Liver (tissue), 9 donors: ENCODE results near the gene FAM110A. TPM values are rescaled to one million over a fixed set of nuclear protein-coding genes. Genes with fewer than 3 reads are reported as not detected.

Experiments
- DNase-seq: peaks from one replicate; pipeline ENCODE4 v3.0.0-alpha.2; 2017; ENCODE audit warnings: low spot score
- H3K27ac ChIP-seq, 2 donors: one replicate each; pipeline ENCODE4 v1.7.0; 2013; ENCODE audit warnings: inconsistent platforms in 2 of 2, low read length in 2 of 2, control low read depth in 1 of 2, low read depth in 1 of 2, mild to moderate bottlenecking in 1 of 2
- H3K27me3 ChIP-seq, 4 donors: one replicate each; pipeline versions ENCODE4 v1.6.1 to v1.7.0; 2013; ENCODE audit warnings: low read length in 3 of 4, inconsistent platforms in 1 of 4, mild to moderate bottlenecking in 1 of 4, moderate library complexity in 1 of 4; ENCODE audit not compliant: control insufficient read depth in 4 of 4, insufficient read depth in 4 of 4
- H3K36me3 ChIP-seq, 4 donors: one replicate each; pipeline versions ENCODE4 v1.6.1 to v1.7.0; 2013; ENCODE audit warnings: low read length in 3 of 4, mild to moderate bottlenecking in 3 of 4, low read depth in 1 of 4, moderate library complexity in 1 of 4; ENCODE audit not compliant: control insufficient read depth in 4 of 4, insufficient read depth in 3 of 4
- H3K4me1 ChIP-seq, 4 donors: one replicate each; pipeline versions ENCODE4 v1.6.1 to v1.7.0; 2013; ENCODE audit warnings: low read length in 3 of 4, mild to moderate bottlenecking in 3 of 4, moderate library complexity in 1 of 4; ENCODE audit not compliant: control insufficient read depth in 4 of 4, insufficient read depth in 4 of 4
- H3K4me3 ChIP-seq, 3 donors: one replicate each; pipeline versions ENCODE4 v1.6.1 to v1.7.0; 2013; ENCODE audit warnings: low read length in 3 of 3, control low read depth in 1 of 3, low read depth in 1 of 3, mild to moderate bottlenecking in 1 of 3
- H3K9ac ChIP-seq, 2 donors: one replicate each; pipeline ENCODE4 v1.7.0; 2013; ENCODE audit warnings: low read length in 2 of 2, mild to moderate bottlenecking in 2 of 2, moderate library complexity in 2 of 2, control low read depth in 1 of 2, low read depth in 1 of 2
- H3K9me3 ChIP-seq, 4 donors: one replicate each; pipeline versions ENCODE4 v1.6.1 to v1.7.0; 2013; ENCODE audit warnings: low read length in 3 of 4; ENCODE audit not compliant: control insufficient read depth in 4 of 4
- EGR1 ChIP-seq, 2 donors: IDR thresholded peaks; 2 replicates each; pipeline ENCODE4 v1.6.1; 2016 to 2018; ENCODE audit warnings: antibody characterized with exemption in 2 of 2, low read depth in 2 of 2
- FOXA2 ChIP-seq: IDR thresholded peaks from 2 replicates; pipeline ENCODE4 v1.6.1; 2016; ENCODE audit warnings: antibody characterized with exemption
- GABPA ChIP-seq, 2 donors: IDR thresholded peaks in 1 of 2; conservative IDR thresholded peaks in 1 of 2; 2 replicates each; pipeline ENCODE4 v1.6.1; 2016; ENCODE audit warnings: antibody characterized with exemption in 2 of 2, mild to moderate bottlenecking in 1 of 2, moderate library complexity in 1 of 2
- HNF4A ChIP-seq, 2 donors: conservative IDR thresholded peaks; 2 replicates each; pipeline ENCODE4 v1.6.1; 2016; ENCODE audit warnings: antibody characterized with exemption in 2 of 2, mild to moderate bottlenecking in 2 of 2
- JUND ChIP-seq, 2 donors: IDR thresholded peaks; 2 replicates each; pipeline ENCODE4 v1.6.1; 2016; ENCODE audit warnings: antibody characterized with exemption in 2 of 2
- NR2F2 ChIP-seq: IDR thresholded peaks from 2 replicates; pipeline ENCODE4 v1.6.1; 2016; ENCODE audit warnings: antibody characterized with exemption
- RXRA ChIP-seq, 2 donors: IDR thresholded peaks; 2 replicates each; pipeline ENCODE4 v1.6.1; 2017 to 2018; ENCODE audit warnings: antibody characterized with exemption in 2 of 2, mild to moderate bottlenecking in 1 of 2
- SP1 ChIP-seq: IDR thresholded peaks from 2 replicates; pipeline ENCODE4 v1.6.1; 2018; ENCODE audit warnings: antibody characterized with exemption, mild to moderate bottlenecking
- TAF1 ChIP-seq: conservative IDR thresholded peaks from 2 replicates; pipeline ENCODE4 v1.6.1; 2016; ENCODE audit warnings: antibody characterized with exemption, mild to moderate bottlenecking
- WGBS: extraction: QIAGEN DNeasy Blood & Tissue Kit; methylation state at CpG from one replicate; pipeline ENCODE4 v1.1.7; 2013; 5-methylcytosine and 5-hydroxymethylcytosine counted together
- polyA plus RNA-seq, 2 donors: library from polyadenylated mRNA; stranded (reverse) in 1 of 2; unstranded in 1 of 2; fragments of 200-250 nt in 1 of 2; fragments of >200 nt in 1 of 2; fragmentation: Nextera tagmentation in 1 of 2; extraction: Ambion mirVana in 1 of 2; gene quantifications; one replicate each; pipeline versions ENCODE4 v1.2.1 to v1.2.3, GENCODE V29; 2013 to 2015
- total RNA-seq, 2 donors: library from RNA; depleted of rRNA; stranded (reverse); fragments of >200 nt; gene quantifications; one replicate each; pipeline ENCODE4 v1.2.3, GENCODE V29; 2014
- TF ChIP-seq, protein P1 (sequence below): fragments of 150-350 bp; IDR thresholded peaks from 2 replicates; pipeline ENCODE4 v1.5.1; 2017; ENCODE audit warnings: improper control_type of control experiment, low read depth, low read length; ENCODE audit not compliant: missing input control
- TF ChIP-seq, protein P2 (sequence below): IDR thresholded peaks from 2 replicates; pipeline ENCODE4 v1.6.1; 2016; ENCODE audit warnings: antibody characterized with exemption
- TF ChIP-seq, protein P3 (sequence below): IDR thresholded peaks from 2 replicates; pipeline ENCODE4 v1.6.1; 2016; ENCODE audit warnings: antibody characterized with exemption
- TF ChIP-seq, protein P4 (sequence below): IDR thresholded peaks from 2 replicates; pipeline ENCODE4 v1.6.1; 2016; ENCODE audit warnings: antibody characterized with exemption, mild to moderate bottlenecking
- donor health status: healthy.
- donor health status: healthy.
- donor health status: healthy.
- donor health status: healthy.
- donor health status: healthy.

Gene FAM110A
- total and polyA plus RNA-seq, 4 donors: 1.2 to 6.7 (median 2.0) TPM

DNA sequence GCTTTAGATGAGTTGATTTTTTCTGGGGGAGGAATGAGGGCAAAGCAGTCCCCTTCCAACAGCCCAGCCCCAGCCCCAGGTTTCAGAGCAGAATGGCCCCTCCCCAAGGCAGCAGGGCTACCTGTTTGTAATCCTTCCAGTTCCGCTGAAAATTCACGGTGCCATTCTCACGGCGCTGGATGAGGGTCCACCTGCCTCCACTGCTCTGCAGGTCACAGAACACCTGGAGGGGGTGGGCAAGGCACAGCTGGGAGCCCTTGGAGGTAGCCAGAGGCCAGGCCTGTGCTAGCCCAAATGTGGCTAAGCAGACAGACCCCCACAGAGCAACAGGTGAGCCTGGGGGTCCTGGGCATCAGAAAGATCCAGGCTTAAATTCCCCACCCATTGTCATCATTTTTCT lies 46.1 kb downstream of the FAM110A start (continued):
- TF ChIP-seq, protein P1, sequence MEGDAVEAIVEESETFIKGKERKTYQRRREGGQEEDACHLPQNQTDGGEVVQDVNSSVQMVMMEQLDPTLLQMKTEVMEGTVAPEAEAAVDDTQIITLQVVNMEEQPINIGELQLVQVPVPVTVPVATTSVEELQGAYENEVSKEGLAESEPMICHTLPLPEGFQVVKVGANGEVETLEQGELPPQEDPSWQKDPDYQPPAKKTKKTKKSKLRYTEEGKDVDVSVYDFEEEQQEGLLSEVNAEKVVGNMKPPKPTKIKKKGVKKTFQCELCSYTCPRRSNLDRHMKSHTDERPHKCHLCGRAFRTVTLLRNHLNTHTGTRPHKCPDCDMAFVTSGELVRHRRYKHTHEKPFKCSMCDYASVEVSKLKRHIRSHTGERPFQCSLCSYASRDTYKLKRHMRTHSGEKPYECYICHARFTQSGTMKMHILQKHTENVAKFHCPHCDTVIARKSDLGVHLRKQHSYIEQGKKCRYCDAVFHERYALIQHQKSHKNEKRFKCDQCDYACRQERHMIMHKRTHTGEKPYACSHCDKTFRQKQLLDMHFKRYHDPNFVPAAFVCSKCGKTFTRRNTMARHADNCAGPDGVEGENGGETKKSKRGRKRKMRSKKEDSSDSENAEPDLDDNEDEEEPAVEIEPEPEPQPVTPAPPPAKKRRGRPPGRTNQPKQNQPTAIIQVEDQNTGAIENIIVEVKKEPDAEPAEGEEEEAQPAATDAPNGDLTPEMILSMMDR: no peak
- no peak for TF ChIP-seq HNF4A (conservative IDR thresholded peaks at IDR 0.05)
- no peak for TF ChIP-seq GABPA (IDR thresholded peaks at IDR 0.05 in 1 of 2, conservative IDR thresholded peaks at IDR 0.05 in 1 of 2)
- TF ChIP-seq SP1: no peak
- TF ChIP-seq FOXA2: no peak
- TF ChIP-seq JUND (IDR thresholded peaks at IDR 0.05): no peak
- no peak for TF ChIP-seq RXRA (IDR thresholded peaks at IDR 0.05)

DNA sequence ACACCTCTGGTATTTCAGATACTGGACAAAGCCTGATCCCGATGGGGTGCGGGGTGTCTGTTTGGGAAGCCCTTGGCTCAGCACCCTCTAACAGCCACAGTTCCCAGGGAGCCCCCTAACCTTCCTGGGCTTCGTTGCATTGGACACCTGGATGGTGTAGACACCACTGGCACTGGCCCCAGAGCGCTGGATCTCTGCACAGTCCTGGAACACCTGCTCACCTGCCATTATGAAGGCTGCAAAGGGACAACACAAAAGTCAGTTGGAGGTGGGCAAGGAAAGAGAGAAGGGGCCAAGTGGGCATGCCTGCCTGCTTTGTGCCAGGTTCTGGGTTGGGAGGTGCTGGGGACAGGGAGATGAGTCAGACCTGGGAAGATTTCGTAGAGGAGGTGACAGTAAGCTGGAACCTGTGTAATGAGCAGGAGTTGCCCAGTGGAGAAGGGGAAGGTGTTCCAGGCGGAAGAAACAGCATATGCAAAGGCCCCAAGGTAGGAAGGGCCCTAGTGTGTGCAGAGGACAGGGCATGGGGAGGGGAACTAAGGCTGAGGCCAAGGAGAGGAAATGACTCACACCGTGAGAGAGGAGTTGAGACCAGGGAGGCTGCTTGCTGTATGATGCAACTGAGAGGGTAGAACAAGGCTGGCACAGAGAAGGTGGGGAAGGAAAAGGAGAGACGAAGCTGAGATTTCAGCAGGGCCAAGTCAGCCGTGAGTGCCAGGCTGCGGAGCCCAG lies 47.7 kb downstream of the FAM110A start:
- no peak for DNase-seq
- Histone ChIP-seq H3K4me1 (no peaks in the 10 kb centered on the region), H3K36me3 (no peaks in the 10 kb centered on the region), H3K27me3 (peaks cover 0 to 5% (median 0%) of the 10 kb centered on the region in 4 donors), H3K4me3 (no peak overlapping the region), H3K9ac (no peak overlapping the region), H3K27ac (no peak overlapping the region), H3K9me3 (no peaks in the 10 kb centered on the region)
- TF ChIP-seq, protein P2, sequence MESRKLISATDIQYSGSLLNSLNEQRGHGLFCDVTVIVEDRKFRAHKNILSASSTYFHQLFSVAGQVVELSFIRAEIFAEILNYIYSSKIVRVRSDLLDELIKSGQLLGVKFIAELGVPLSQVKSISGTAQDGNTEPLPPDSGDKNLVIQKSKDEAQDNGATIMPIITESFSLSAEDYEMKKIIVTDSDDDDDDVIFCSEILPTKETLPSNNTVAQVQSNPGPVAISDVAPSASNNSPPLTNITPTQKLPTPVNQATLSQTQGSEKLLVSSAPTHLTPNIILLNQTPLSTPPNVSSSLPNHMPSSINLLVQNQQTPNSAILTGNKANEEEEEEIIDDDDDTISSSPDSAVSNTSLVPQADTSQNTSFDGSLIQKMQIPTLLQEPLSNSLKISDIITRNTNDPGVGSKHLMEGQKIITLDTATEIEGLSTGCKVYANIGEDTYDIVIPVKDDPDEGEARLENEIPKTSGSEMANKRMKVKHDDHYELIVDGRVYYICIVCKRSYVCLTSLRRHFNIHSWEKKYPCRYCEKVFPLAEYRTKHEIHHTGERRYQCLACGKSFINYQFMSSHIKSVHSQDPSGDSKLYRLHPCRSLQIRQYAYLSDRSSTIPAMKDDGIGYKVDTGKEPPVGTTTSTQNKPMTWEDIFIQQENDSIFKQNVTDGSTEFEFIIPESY: no peak
- no peak for TF ChIP-seq GABPA (IDR thresholded peaks at IDR 0.05 in 1 of 2, conservative IDR thresholded peaks at IDR 0.05 in 1 of 2)
- TF ChIP-seq, protein P3, sequence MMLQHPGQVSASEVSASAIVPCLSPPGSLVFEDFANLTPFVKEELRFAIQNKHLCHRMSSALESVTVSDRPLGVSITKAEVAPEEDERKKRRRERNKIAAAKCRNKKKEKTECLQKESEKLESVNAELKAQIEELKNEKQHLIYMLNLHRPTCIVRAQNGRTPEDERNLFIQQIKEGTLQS: no peak
- TF ChIP-seq TAF1: no peak
- TF ChIP-seq NR2F2: no peak
- 71% methylated on average over 10 of the region's 10 CpGs for WGBS

DNA sequence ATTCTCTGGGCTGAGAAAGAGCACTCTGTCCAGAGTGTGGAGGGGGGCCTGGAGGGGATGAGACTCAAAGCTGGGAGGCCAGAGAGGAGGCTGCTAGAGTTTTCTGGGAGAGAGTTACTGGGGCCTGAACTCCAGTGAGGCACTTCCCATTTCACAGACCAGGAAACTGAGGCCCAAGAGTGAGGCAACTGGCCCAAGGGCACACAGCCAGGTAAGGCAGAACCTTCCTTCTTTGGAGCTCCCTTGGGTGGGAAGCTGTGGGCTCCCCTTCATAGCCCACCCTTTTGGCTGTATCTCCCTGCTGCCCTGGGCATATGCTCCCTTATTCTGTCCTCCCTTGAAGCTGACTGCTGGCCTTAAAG lies 48.2 kb downstream of the FAM110A start:
- peaks cover 0 to 5% (median 0%) of the 10 kb centered on the region in 4 donors for H3K27me3 ChIP-seq
- H3K9me3 ChIP-seq: no peaks in the 10 kb centered on the region
- TF ChIP-seq SP1: no peak
- no peak for TF ChIP-seq FOXA2
- TF ChIP-seq, protein P4, sequence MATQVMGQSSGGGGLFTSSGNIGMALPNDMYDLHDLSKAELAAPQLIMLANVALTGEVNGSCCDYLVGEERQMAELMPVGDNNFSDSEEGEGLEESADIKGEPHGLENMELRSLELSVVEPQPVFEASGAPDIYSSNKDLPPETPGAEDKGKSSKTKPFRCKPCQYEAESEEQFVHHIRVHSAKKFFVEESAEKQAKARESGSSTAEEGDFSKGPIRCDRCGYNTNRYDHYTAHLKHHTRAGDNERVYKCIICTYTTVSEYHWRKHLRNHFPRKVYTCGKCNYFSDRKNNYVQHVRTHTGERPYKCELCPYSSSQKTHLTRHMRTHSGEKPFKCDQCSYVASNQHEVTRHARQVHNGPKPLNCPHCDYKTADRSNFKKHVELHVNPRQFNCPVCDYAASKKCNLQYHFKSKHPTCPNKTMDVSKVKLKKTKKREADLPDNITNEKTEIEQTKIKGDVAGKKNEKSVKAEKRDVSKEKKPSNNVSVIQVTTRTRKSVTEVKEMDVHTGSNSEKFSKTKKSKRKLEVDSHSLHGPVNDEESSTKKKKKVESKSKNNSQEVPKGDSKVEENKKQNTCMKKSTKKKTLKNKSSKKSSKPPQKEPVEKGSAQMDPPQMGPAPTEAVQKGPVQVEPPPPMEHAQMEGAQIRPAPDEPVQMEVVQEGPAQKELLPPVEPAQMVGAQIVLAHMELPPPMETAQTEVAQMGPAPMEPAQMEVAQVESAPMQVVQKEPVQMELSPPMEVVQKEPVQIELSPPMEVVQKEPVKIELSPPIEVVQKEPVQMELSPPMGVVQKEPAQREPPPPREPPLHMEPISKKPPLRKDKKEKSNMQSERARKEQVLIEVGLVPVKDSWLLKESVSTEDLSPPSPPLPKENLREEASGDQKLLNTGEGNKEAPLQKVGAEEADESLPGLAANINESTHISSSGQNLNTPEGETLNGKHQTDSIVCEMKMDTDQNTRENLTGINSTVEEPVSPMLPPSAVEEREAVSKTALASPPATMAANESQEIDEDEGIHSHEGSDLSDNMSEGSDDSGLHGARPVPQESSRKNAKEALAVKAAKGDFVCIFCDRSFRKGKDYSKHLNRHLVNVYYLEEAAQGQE: no peak
- TF ChIP-seq EGR1 (IDR thresholded peaks at IDR 0.05; ENCODE audit: low read depth in 2 of 2): no peak
- no peaks in the 10 kb centered on the region for H3K4me1 ChIP-seq
- H3K27ac ChIP-seq: no peak overlapping the region
- no peak overlapping the region for H3K4me3 ChIP-seq
- DNase-seq: no peak
- no peak overlapping the region for H3K9ac ChIP-seq
- H3K36me3 ChIP-seq: no peaks in the 10 kb centered on the region
